B cell (primary cell): ENCODE results near the gene CHSY3. TPM values are rescaled to one million over a fixed set of nuclear protein-coding genes. Genes with fewer than 3 reads are reported as not detected.

Experiments
- ATAC-seq: fragments of 200-7000 bp; cut with Tn5 transposase; one replicate; pipeline ENCODE4 v1.10.0; 2021; ENCODE audit warnings: low read depth, mild to moderate bottlenecking, moderate number of reproducible peaks, moderate library complexity
- CTCF ChIA-PET: fragments of 350-600 bp; sonication (Branson Sonifier 250); formaldehyde crosslinking; loops from one replicate; lab custom pipeline; 2021; ENCODE audit warnings: antibody characterized with exemption, inconsistent platforms; lab: Charles Lee
- POLR2A ChIA-PET: fragments of 350-600 bp; sonication (Branson Sonifier 250); formaldehyde crosslinking; loops from one replicate; lab custom pipeline; 2021; ENCODE audit warnings: antibody characterized with exemption; lab: Charles Lee
- DNase-seq: peaks from one replicate; pipeline ENCODE4 v3.0.0; 2013
- H2AFZ ChIP-seq: 2 replicates; pipeline ENCODE4 v1.6.1; 2012; ENCODE audit warnings: mild to moderate bottlenecking, low read depth, low read length; ENCODE audit not compliant: insufficient read depth, poor library complexity, severe bottlenecking
- H3K27ac ChIP-seq, 2 donors: 1 replicate in 1 of 2; 2 replicates in 1 of 2; pipeline ENCODE4 v1.5.1; 2012 to 2013; ENCODE audit warnings: low read length in 2 of 2, mild to moderate bottlenecking in 2 of 2, moderate library complexity in 1 of 2
- H3K27me3 ChIP-seq, 4 experiments: fragments of 200-600 bp in 1 of 4; sonication (generic) in 1 of 4; replicated peaks in 1 of 4; 1 replicate in 2 of 4; 2 replicates in 2 of 4; pipeline versions ENCODE4 v1.6.1 to v1.7.0; 2013 to 2016; ENCODE audit warnings: low read length in 3 of 4, mild to moderate bottlenecking in 2 of 4, mixed read lengths in 1 of 4, moderate library complexity in 1 of 4; ENCODE audit not compliant: insufficient read depth in 4 of 4, control insufficient read depth in 3 of 4; ENCODE audit errors: control extremely low read depth in 1 of 4
- H3K36me3 ChIP-seq, 2 experiments: replicated peaks in 1 of 2; 1 replicate in 1 of 2; 2 replicates in 1 of 2; pipeline versions ENCODE4 v1.6.1 to v1.7.1; 2013; ENCODE audit warnings: low read length in 1 of 2; ENCODE audit not compliant: insufficient read depth in 2 of 2, control insufficient read depth in 1 of 2; ENCODE audit errors: control extremely low read depth in 1 of 2, extremely low read depth in 1 of 2
- H3K4me1 ChIP-seq, 2 donors: fragments of 200-600 bp in 1 of 2; sonication (generic) in 1 of 2; 1 replicate in 1 of 2; 2 replicates in 1 of 2; pipeline versions ENCODE4 v1.5.1 to v1.6.1; 2013 to 2017; ENCODE audit warnings: low read length in 2 of 2; ENCODE audit not compliant: control insufficient read depth in 2 of 2, insufficient read depth in 2 of 2
- H3K4me2 ChIP-seq: replicated peaks from 2 replicates; pipeline ENCODE3; 2012; ENCODE audit warnings: mild to moderate bottlenecking, low read depth, low read length; ENCODE audit not compliant: poor library complexity, severe bottlenecking
- H3K4me3 ChIP-seq, 5 experiments: fragments of 200-600 bp in 1 of 5; sonication (generic) in 1 of 5; 1 replicate in 3 of 5; 2 replicates in 2 of 5; pipeline versions ENCODE4 v1.5.1 to v1.7.0; 2011 to 2016; ENCODE audit warnings: low read length in 4 of 5, mild to moderate bottlenecking in 4 of 5, low read depth in 2 of 5, control low read depth in 1 of 5, moderate library complexity in 1 of 5; ENCODE audit not compliant: insufficient read depth in 1 of 5; ENCODE audit errors: control extremely low read depth in 1 of 5, extremely low read depth in 1 of 5
- H3K79me2 ChIP-seq: fragments of 200-600 bp; sonication (generic); one replicate; pipeline ENCODE4 v1.6.0; 2016; ENCODE audit warnings: low read length; ENCODE audit not compliant: control insufficient read depth, insufficient read depth
- H3K9ac ChIP-seq: fragments of 200-600 bp; sonication (generic); 2 replicates; pipeline ENCODE4 v1.6.1; 2017; ENCODE audit warnings: mild to moderate bottlenecking, low read length, moderate library complexity
- H3K9me3 ChIP-seq, 3 donors: one replicate each; pipeline versions ENCODE4 v1.6.1 to v1.7.1; 2013; ENCODE audit warnings: low read length in 2 of 3; ENCODE audit not compliant: control insufficient read depth in 2 of 3, insufficient read depth in 1 of 3; ENCODE audit errors: control extremely low read depth in 1 of 3
- H4K20me1 ChIP-seq: 2 replicates; pipeline ENCODE4 v1.6.0; 2012; ENCODE audit warnings: mild to moderate bottlenecking, low read length; ENCODE audit not compliant: insufficient read depth, control insufficient read depth, poor library complexity, severe bottlenecking
- H3K27ac Mint-ChIP-seq: one replicate; pipeline ENCODE4 v1.8.0; 2021; ENCODE audit warnings: mixed read lengths
- H3K27me3 Mint-ChIP-seq: one replicate; pipeline ENCODE4 v1.8.0; 2021; ENCODE audit warnings: mixed read lengths
- H3K4me1 Mint-ChIP-seq: one replicate; pipeline ENCODE4 v1.8.0; 2021; ENCODE audit warnings: mixed read lengths
- H3K4me3 Mint-ChIP-seq: one replicate; pipeline ENCODE4 v1.8.0; 2021; ENCODE audit warnings: mixed read lengths
- H3K9me3 Mint-ChIP-seq: one replicate; pipeline ENCODE4 v1.8.0; 2022; ENCODE audit warnings: mixed read lengths; ENCODE audit not compliant: insufficient read depth
- EZH2 ChIP-seq: IDR thresholded peaks from 2 replicates; pipeline ENCODE4 v1.6.1; 2012; ENCODE audit warnings: borderline replicate concordance, low read depth, mild to moderate bottlenecking, moderate library complexity, low read length; ENCODE audit not compliant: insufficient read depth, poor library complexity, severe bottlenecking
- WGBS: methylation state at CpG from one replicate; pipeline ENCODE4 v1.1.5; 2013; ENCODE audit warnings: missing lambda C conversion rate; ENCODE audit not compliant: insufficient coverage; 5-methylcytosine and 5-hydroxymethylcytosine counted together
- intact Hi-C: fragments of 100-400 bp; cut with micrococcal nuclease; formaldehyde crosslinking; loops from one replicate; pipeline ENCODE4 v1.10.0; 2022
- polyA plus RNA-seq: library from polyadenylated mRNA; depleted of rRNA; stranded (reverse); fragments of >200 nt; gene quantifications from 2 replicates; pipeline ENCODE4 v1.2.3, GENCODE V29; 2012
- total RNA-seq, 2 donors: library from RNA; stranded (reverse); fragments of 120-200 nt in 1 of 2; gene quantifications; 1 replicate in 1 of 2; 2 replicates in 1 of 2; pipeline versions ENCODE4 v1.2.3 to v1.2.4, GENCODE V29; 2013 to 2022
- TF ChIP-seq, protein P1 (sequence below): fragments of 200-600 bp; IDR thresholded peaks from one replicate; pipeline ENCODE4 v1.8.0; 2022; ENCODE audit warnings: antibody characterized with exemption, mild to moderate bottlenecking

CHSY3 gene
- total and polyA plus RNA-seq, 2 donors (not counting 1 experiment from before 2014, with no cell fraction given): not detected

DNA sequence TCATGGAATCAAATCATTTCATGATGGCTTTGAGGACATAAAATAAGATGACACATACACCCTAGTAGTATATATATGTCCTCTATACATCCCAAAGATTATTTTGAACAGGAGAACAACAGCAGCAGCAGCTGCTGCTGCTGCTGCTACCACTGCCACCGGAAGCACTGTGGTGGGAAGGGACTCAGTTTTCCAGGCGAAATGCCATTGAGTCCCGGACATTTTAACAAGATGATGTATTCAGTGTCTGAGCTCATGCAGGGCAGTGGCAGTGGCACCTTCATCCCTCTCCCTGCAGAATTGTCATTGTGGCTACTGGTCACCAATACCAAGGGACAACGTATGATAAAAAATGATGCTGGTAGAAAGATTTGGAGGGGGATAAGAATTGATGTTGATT, 151.3 kb downstream of the CHSY3 start:
- no peaks in the 10 kb centered on the region for H3K36me3 ChIP-seq
- no peaks in the 10 kb centered on the region for H3K27me3 ChIP-seq
- Mint-ChIP-seq H3K27ac (no peak overlapping the region), H3K27me3 (peaks cover 3% of the 10 kb centered on the region), H3K4me1 (no peaks in the 10 kb centered on the region), H3K4me3 (no peak overlapping the region), H3K9me3 (no peaks in the 10 kb centered on the region)
- intact Hi-C loops: no loop called here
- H3K4me3 ChIP-seq: no peak overlapping the region
- ATAC-seq: no peak
- no peak overlapping the region for H3K9ac ChIP-seq
- WGBS: 98% methylated on average over 3 of the region's 4 CpGs
- no peak for DNase-seq
- TF ChIP-seq EZH2: no peak
- TF ChIP-seq, protein P1, sequence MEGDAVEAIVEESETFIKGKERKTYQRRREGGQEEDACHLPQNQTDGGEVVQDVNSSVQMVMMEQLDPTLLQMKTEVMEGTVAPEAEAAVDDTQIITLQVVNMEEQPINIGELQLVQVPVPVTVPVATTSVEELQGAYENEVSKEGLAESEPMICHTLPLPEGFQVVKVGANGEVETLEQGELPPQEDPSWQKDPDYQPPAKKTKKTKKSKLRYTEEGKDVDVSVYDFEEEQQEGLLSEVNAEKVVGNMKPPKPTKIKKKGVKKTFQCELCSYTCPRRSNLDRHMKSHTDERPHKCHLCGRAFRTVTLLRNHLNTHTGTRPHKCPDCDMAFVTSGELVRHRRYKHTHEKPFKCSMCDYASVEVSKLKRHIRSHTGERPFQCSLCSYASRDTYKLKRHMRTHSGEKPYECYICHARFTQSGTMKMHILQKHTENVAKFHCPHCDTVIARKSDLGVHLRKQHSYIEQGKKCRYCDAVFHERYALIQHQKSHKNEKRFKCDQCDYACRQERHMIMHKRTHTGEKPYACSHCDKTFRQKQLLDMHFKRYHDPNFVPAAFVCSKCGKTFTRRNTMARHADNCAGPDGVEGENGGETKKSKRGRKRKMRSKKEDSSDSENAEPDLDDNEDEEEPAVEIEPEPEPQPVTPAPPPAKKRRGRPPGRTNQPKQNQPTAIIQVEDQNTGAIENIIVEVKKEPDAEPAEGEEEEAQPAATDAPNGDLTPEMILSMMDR: no peak
- no peak overlapping the region for H2AFZ ChIP-seq
- H3K27ac ChIP-seq: no peak overlapping the region
- no peaks in the 10 kb centered on the region for H3K4me1 ChIP-seq
- H3K4me2 ChIP-seq: no peak overlapping the region
- H3K9me3 ChIP-seq: no peaks in the 10 kb centered on the region
- H4K20me1 ChIP-seq: no peaks in the 10 kb centered on the region
- H3K79me2 ChIP-seq: no peaks in the 10 kb centered on the region
- CTCF ChIA-PET: no interaction called here
- POLR2A ChIA-PET: no interaction called here

DNA sequence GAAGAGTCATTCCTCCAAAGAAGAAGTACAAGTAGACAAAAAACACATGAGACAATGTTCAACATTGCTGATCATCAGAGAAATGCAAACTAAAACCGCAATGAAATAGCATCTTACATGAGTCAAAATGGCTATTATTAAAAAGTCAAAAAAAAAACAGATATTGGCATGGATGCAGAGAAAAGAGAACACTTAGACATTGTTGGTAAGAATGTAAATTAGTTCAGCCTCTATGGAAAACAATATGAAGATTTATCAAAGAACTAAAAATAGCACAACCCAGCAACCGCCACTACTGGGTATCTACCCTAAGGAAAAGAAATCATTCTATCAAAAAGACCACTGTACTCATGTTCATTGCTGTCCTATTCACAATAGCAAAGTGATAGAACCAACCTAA, 157.5 kb downstream of the CHSY3 start:
- ChIA-PET POLR2A (no interaction called here), CTCF (no interaction called here)
- Histone ChIP-seq H2AFZ (no peak overlapping the region), H3K36me3 (no peaks in the 10 kb centered on the region), H3K4me1 (no peaks in the 10 kb centered on the region), H3K27me3 (no peaks in the 10 kb centered on the region), H3K4me3 (no peak overlapping the region), H3K9me3 (no peaks in the 10 kb centered on the region), H3K4me2 (no peak overlapping the region), H3K79me2 (no peaks in the 10 kb centered on the region), H3K27ac (no peak overlapping the region), H4K20me1 (no peaks in the 10 kb centered on the region), H3K9ac (no peak overlapping the region)
- no peak for TF ChIP-seq EZH2
- TF ChIP-seq, protein P1: no peak
- DNase-seq (no peak), ATAC-seq (no peak)
- H3K4me3 Mint-ChIP-seq: no peak overlapping the region
- intact Hi-C loops: no loop called here
- H3K4me1 Mint-ChIP-seq: no peaks in the 10 kb centered on the region
- H3K27me3 Mint-ChIP-seq: peaks cover 3% of the 10 kb centered on the region
- H3K27ac Mint-ChIP-seq: no peak overlapping the region
- WGBS: no CpG with 5 or more reads among the region's 2 CpGs
- H3K9me3 Mint-ChIP-seq: no peaks in the 10 kb centered on the region
